Endothelial cell of umbilical vein (primary cell): ENCODE results near the gene CENPN. TPM values are rescaled to one million over a fixed set of nuclear protein-coding genes. Genes with fewer than 3 reads are reported as not detected.

ENCODE experiments used
- Bru-seq: library from RNA; stranded (reverse); fragments of 400-500 nt; gene quantifications from one replicate; lab custom pipeline; 2021; lab: Mats Ljungman, UMichigan
- BruChase-seq, 2 experiments: library from RNA; stranded (reverse); fragments of 400-500 nt; gene quantifications; one replicate each; lab custom pipeline; 2021; lab: Mats Ljungman, UMichigan
- BruUV-seq: library from RNA; stranded (reverse); fragments of 400-500 nt; replicated peaks from 2 replicates; lab custom pipeline; 2021; lab: Mats Ljungman, UMichigan
- CTCF ChIA-PET: fragments of 300-600, 350-600 bp; sonication (Branson Sonifier 250); formaldehyde crosslinking; loops from one replicate; lab custom pipeline; 2021; ENCODE audit warnings: antibody characterized with exemption, inconsistent platforms; lab: Charles Lee
- POLR2A ChIA-PET: fragments of 300-600, 350-600 bp; sonication (Branson Sonifier 250); formaldehyde crosslinking; loops from one replicate; lab custom pipeline; 2021; ENCODE audit warnings: antibody characterized with exemption, inconsistent platforms; lab: Charles Lee
- DNase-seq: peaks from one replicate; pipeline ENCODE4 v3.0.0-alpha.2; 2011; ENCODE audit warnings: low read depth, low spot score
- FAIRE-seq: peaks from 2 replicates; lab custom pipeline; 2011; peaks lifted over from hg19 to GRCh38; lab: Jason Lieb, UNC
- H2AFZ ChIP-seq: 2 replicates; pipeline ENCODE4 v1.6.0; 2012; ENCODE audit warnings: low read depth, low read length, control low read depth, inconsistent platforms
- H3K27ac ChIP-seq: 2 replicates; pipeline ENCODE4 v1.5.1; 2011; ENCODE audit warnings: low read depth, mild to moderate bottlenecking, control low read depth, low read length, moderate library complexity; ENCODE audit not compliant: insufficient read depth
- H3K27me3 ChIP-seq, 2 experiments: 2 replicates each; pipeline versions ENCODE4 v1.6.0 to v1.6.1; 2011; ENCODE audit warnings: low read length in 2 of 2, mixed read lengths in 1 of 2; ENCODE audit not compliant: control insufficient read depth in 2 of 2, insufficient read depth in 2 of 2
- H3K36me3 ChIP-seq, 2 experiments: 2 replicates in 1 of 2; 3 replicates in 1 of 2; pipeline ENCODE4 v1.5.1; 2011; ENCODE audit warnings: low read length in 2 of 2, mild to moderate bottlenecking in 1 of 2, moderate library complexity in 1 of 2; ENCODE audit not compliant: control insufficient read depth in 2 of 2, insufficient read depth in 2 of 2; ENCODE audit errors: extremely low read depth in 1 of 2
- H3K4me1 ChIP-seq: 3 replicates; pipeline ENCODE4 v1.5.1; 2011; ENCODE audit warnings: mild to moderate bottlenecking, low read length; ENCODE audit not compliant: control insufficient read depth, insufficient read depth; ENCODE audit errors: extremely low read depth
- H3K4me2 ChIP-seq: 2 replicates; pipeline ENCODE4 v1.6.1; 2011; ENCODE audit warnings: low read length, control low read depth, mixed read lengths; ENCODE audit not compliant: insufficient read depth
- H3K4me3 ChIP-seq, 3 experiments: fragments of 200-600 bp in 1 of 3; sonication (generic), shearing (Covaris generic) in 1 of 3; replicated peaks in 1 of 3; 2 replicates each; pipeline ENCODE4 v1.5.1; 2011 to 2016; ENCODE audit warnings: control low read depth in 3 of 3, low read length in 3 of 3, mild to moderate bottlenecking in 2 of 3, inconsistent platforms in 1 of 3, low read depth in 1 of 3, moderate library complexity in 1 of 3; ENCODE audit not compliant: insufficient read depth in 1 of 3
- H3K79me2 ChIP-seq: 2 replicates; pipeline ENCODE4 v1.6.0; 2012; ENCODE audit warnings: low read length, inconsistent platforms; ENCODE audit not compliant: control insufficient read depth, insufficient read depth
- H3K9ac ChIP-seq: replicated peaks from 2 replicates; pipeline ENCODE3; 2011; ENCODE audit warnings: low read length, control low read depth; ENCODE audit not compliant: insufficient read depth; ENCODE audit errors: extremely low read depth
- H3K9me1 ChIP-seq: replicated peaks from 3 replicates; pipeline ENCODE4 v1.6.0; 2011; ENCODE audit warnings: mild to moderate bottlenecking, low read length; ENCODE audit not compliant: control insufficient read depth, insufficient read depth; ENCODE audit errors: extremely low read depth
- H3K9me3 ChIP-seq: replicated peaks from 2 replicates; pipeline ENCODE4 v1.5.1; 2012; ENCODE audit warnings: low read length, inconsistent platforms; ENCODE audit not compliant: control insufficient read depth, insufficient read depth
- H4K20me1 ChIP-seq: replicated peaks from 2 replicates; pipeline ENCODE3; 2011; ENCODE audit warnings: mild to moderate bottlenecking, low read length; ENCODE audit not compliant: control insufficient read depth, insufficient read depth; ENCODE audit errors: extremely low read depth
- EZH2 ChIP-seq: IDR thresholded peaks from 2 replicates; pipeline ENCODE4 v1.6.1; 2012; ENCODE audit warnings: borderline replicate concordance, low read depth, mild to moderate bottlenecking, moderate library complexity, low read length, inconsistent platforms; ENCODE audit not compliant: severe bottlenecking
- FOS ChIP-seq: IDR thresholded peaks from 2 replicates; pipeline ENCODE4 v1.6.1; 2011; ENCODE audit warnings: mild to moderate bottlenecking, low read length, moderate library complexity, borderline replicate concordance; ENCODE audit not compliant: insufficient read depth
- GATA2 ChIP-seq: IDR thresholded peaks from 2 replicates; pipeline ENCODE4 v1.7.0; 2011; ENCODE audit warnings: low read depth, mild to moderate bottlenecking, moderate library complexity, mixed read lengths, low read length; ENCODE audit not compliant: insufficient read length, insufficient read depth
- JUN ChIP-seq: IDR thresholded peaks from 2 replicates; pipeline ENCODE4 v1.6.1; 2011; ENCODE audit warnings: borderline replicate concordance, low read depth; ENCODE audit not compliant: insufficient read length, insufficient read depth
- MYC ChIP-seq: IDR thresholded peaks from one replicate; pipeline ENCODE4 v1.6.1; 2011; ENCODE audit warnings: mild to moderate bottlenecking, low read depth, low read length
- POLR2A ChIP-seq: IDR thresholded peaks from 2 replicates; pipeline ENCODE4 v1.6.1; 2012; ENCODE audit warnings: low read depth, mild to moderate bottlenecking, control low read depth, low read length
- POLR2AphosphoS5 ChIP-seq: IDR thresholded peaks from 2 replicates; pipeline ENCODE4 v1.6.1; 2012; ENCODE audit warnings: low read depth, mild to moderate bottlenecking, control low read depth, low read length, moderate library complexity; ENCODE audit not compliant: insufficient read depth
- dilution Hi-C: fragments of 300-500 bp; cut with MboI; formaldehyde crosslinking; loops from one replicate; pipeline ENCODE4 v1.15.0; 2019; ENCODE audit warnings: low sequenced_read_pairs; ENCODE audit not compliant: extremely low pct_ligation_motif_present
- intact Hi-C: fragments of 100-400 bp; cut with micrococcal nuclease; formaldehyde crosslinking; loops from one replicate; pipeline ENCODE4 v1.10.0; 2022
- long read RNA-seq: library from polyadenylated mRNA; stranded (forward); transcript quantifications from one replicate; pipeline ENCODE4 v2.0.0, GENCODE V29; 2021
- polyA minus RNA-seq, 3 experiments: library from RNA; depleted of rRNA, polyadenylated mRNA; stranded (reverse); fragments of >200 nt; gene quantifications; 1 replicate in 1 of 3; 2 replicates in 2 of 3; pipeline ENCODE4 v1.2.3, GENCODE V29; 2011
- polyA plus RNA-seq, 4 experiments: library from polyadenylated mRNA; depleted of rRNA in 3 of 4; stranded (reverse) in 3 of 4; unstranded in 1 of 4; fragments of >200 nt; gene quantifications; 2 replicates each; pipeline versions ENCODE4 v1.2.1 to v1.2.3, GENCODE V29; 2011 to 2012; ENCODE audit warnings: missing spikeins in 1 of 4
- total RNA-seq: library from RNA; stranded (reverse); gene quantifications from 2 replicates; pipeline ENCODE4 v1.2.3, GENCODE V29; 2021
- TF ChIP-seq, protein P1 (sequence below), 2 donors: IDR thresholded peaks; 1 replicate in 1 of 2; 2 replicates in 1 of 2; pipeline ENCODE4 v1.5.1; 2011; ENCODE audit warnings: low read length in 2 of 2, mild to moderate bottlenecking in 2 of 2, moderate library complexity in 2 of 2, control low read depth in 1 of 2, inconsistent platforms in 1 of 2, low read depth in 1 of 2; ENCODE audit not compliant: insufficient read depth in 1 of 2; ENCODE audit errors: extremely low read depth in 1 of 2
- TF ChIP-seq, protein P2 (sequence below): IDR thresholded peaks from 2 replicates; pipeline ENCODE4 v1.6.1; 2011; ENCODE audit not compliant: insufficient read depth, insufficient read length

The CENPN gene, protein sequence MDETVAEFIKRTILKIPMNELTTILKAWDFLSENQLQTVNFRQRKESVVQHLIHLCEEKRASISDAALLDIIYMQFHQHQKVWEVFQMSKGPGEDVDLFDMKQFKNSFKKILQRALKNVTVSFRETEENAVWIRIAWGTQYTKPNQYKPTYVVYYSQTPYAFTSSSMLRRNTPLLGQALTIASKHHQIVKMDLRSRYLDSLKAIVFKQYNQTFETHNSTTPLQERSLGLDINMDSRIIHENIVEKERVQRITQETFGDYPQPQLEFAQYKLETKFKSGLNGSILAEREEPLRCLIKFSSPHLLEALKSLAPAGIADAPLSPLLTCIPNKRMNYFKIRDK
- total RNA-seq (52.4 and 53.4 TPM in 2 replicates), polyA plus RNA-seq (15.3 and 17.6 TPM in 2 replicates), polyA minus RNA-seq (24.4 and 35.3 TPM in 2 replicates), Bru-seq, nascent RNA (percentile 78 among the genes with signal in this experiment), BruChase-seq, experiment 1, labeled RNA remaining after a 6-hour chase (percentile 83 among the genes with signal in this experiment), BruChase-seq, experiment 2, labeled RNA remaining after a 2-hour chase (percentile 70 among the genes with signal in this experiment)
- 60.9 and 63.6 TPM in 2 replicates for polyA plus RNA-seq (2011; cell fraction: cytosol; rRNA removed)
- polyA plus RNA-seq (2011; cell fraction: nucleus; rRNA removed), result 43.5 and 45.6 TPM in 2 replicates
- polyA plus RNA-seq (2012), result 48.3 and 126 TPM in 2 replicates
- 113 TPM for polyA minus RNA-seq (2011; cell fraction: cytosol; rRNA and poly(A)+ RNA removed)
- polyA minus RNA-seq (2011; cell fraction: nucleus; rRNA and poly(A)+ RNA removed), result 21.2 and 22.7 TPM in 2 replicates
- long read RNA-seq, transcript CENPN-204 (10 exons, 971 nt), result minor isoform, 7 of 243 reads
- long read RNA-seq, transcript CENPN-201 (7 exons, 1,398 nt), result major isoform, 167 of 243 reads
- long read RNA-seq, transcript CENPN-202 (11 exons, 2,481 nt), result minor isoform, 40 of 243 reads
- long read RNA-seq, partial matches to known transcripts, result 6 of 243 reads
- long read RNA-seq, other reads (novel, unspliced or antisense), result 23 of 243 reads

GRCh38 chr16:81006813-81007695 lies at the start of gene CENPN, which contains the start of gene CMC2:
Gene CENPN (plus strand): TSS chr16:81007214. CDS start chr16:81011940, 4,726 bp downstream.
Gene CMC2 (minus strand): TSS chr16:81006885. CDS start chr16:80997394, 9,491 bp downstream.
- CTCF ChIA-PET, result interaction anchor here (0.6 to 2.4 kb wide), 10 partner anchors 10 to 83 kb away, joined by 3 to 14 read pairs (median 3); partner anchors contain the start of gene ATMIN
- Histone ChIP-seq H3K9me1 (no peaks in the 10 kb centered on the region), H2AFZ (peak within 1 kb of the TSS; percentile 61), H3K4me1 (peaks cover 19% of the 10 kb centered on the region), H3K36me3 (no peaks in the 10 kb centered on the region), H3K4me2 (peak within 1 kb of the TSS; percentile 99), H4K20me1 (no peaks in the 10 kb centered on the region), H3K27ac (peak within 1 kb of the TSS; percentile 80), H3K9ac (peak within 1 kb of the TSS; percentile 81), H3K4me3 (peak within 1 kb of the TSS; percentile 72 to 87 (median 83)), H3K79me2 (peaks cover 89% of the 10 kb centered on the region), H3K27me3 (no peaks in the 10 kb centered on the region), H3K9me3 (no peaks in the 10 kb centered on the region)
- DNase-seq, result peak; percentile 99
- dilution Hi-C loops (no loop called here), intact Hi-C loops (loop anchor here (1.0 kb wide), 7 partner anchors 10 to 200 kb away; partner anchors contain the start of genes ATMIN and GCSH)
- peak; percentile 93 for FAIRE-seq
- POLR2A ChIA-PET, result interaction anchor here (1.4 kb wide), 2 partner anchors 10 to 14 kb away, joined by 5 to 7 read pairs; no protein-coding TSS in a partner anchor
- TF ChIP-seq POLR2A (peak; percentile 84), EZH2 (no peak), FOS (no peak), JUN (peak; percentile 26), MYC (no peak), POLR2AphosphoS5 (peak; percentile 77), GATA2 (no peak)
- TF ChIP-seq, protein P1, sequence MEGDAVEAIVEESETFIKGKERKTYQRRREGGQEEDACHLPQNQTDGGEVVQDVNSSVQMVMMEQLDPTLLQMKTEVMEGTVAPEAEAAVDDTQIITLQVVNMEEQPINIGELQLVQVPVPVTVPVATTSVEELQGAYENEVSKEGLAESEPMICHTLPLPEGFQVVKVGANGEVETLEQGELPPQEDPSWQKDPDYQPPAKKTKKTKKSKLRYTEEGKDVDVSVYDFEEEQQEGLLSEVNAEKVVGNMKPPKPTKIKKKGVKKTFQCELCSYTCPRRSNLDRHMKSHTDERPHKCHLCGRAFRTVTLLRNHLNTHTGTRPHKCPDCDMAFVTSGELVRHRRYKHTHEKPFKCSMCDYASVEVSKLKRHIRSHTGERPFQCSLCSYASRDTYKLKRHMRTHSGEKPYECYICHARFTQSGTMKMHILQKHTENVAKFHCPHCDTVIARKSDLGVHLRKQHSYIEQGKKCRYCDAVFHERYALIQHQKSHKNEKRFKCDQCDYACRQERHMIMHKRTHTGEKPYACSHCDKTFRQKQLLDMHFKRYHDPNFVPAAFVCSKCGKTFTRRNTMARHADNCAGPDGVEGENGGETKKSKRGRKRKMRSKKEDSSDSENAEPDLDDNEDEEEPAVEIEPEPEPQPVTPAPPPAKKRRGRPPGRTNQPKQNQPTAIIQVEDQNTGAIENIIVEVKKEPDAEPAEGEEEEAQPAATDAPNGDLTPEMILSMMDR (IDR thresholded peaks at IDR 0.05; ENCODE audit: extremely low read depth in 1 of 2, insufficient read depth in 1 of 2, low read depth in 1 of 2, low read length in 2 of 2), result peak in 1 of 2 donors; percentile 1
- TF ChIP-seq, protein P2, sequence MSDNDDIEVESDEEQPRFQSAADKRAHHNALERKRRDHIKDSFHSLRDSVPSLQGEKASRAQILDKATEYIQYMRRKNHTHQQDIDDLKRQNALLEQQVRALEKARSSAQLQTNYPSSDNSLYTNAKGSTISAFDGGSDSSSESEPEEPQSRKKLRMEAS, result peak; percentile 59
- no TSS peak for BruUV-seq
